ENCODE data around the gene MATK. TPM values are rescaled to one million over a fixed set of nuclear protein-coding genes. Genes with fewer than 3 reads are reported as not detected.

The MATK gene
- total and polyA plus RNA-seq, 7 donors = 1.8 to 7.7 (median 6.6) TPM; not detected in 4

GRCh38 chr19:3821857-3822364 is 35.7 kb upstream of the MATK start:
- Histone ChIP-seq H3K4me1 (peaks cover 0 to 5% (median 2%) of the 10 kb centered on the region in 4 donors), H3K4me3 (no peak overlapping the region), H3K9me3 (no peaks in the 10 kb centered on the region), H3K27ac (no peak overlapping the region), H3K27me3 (peaks cover 0 to 12% (median 2%) of the 10 kb centered on the region in 3 donors), H3K36me3 (no peaks in the 10 kb centered on the region)
- peak; percentile 69 to 97 (median 90) for TF ChIP-seq CTCF (IDR thresholded peaks at IDR 0.05)
- no peak for TF ChIP-seq POLR2AphosphoS5 (IDR thresholded peaks at IDR 0.05)
- intact Hi-C loops (cut with DNase I) = no loop called here
- 10 to 12% methylated on average over 43 of the region's 43 CpGs for WGBS, 2 donors
- DNase-seq = no peak

- TF ChIP-seq POLR2A (IDR thresholded peaks at IDR 0.05) = no peak
- H3K9me3 ChIP-seq = no peaks in the 10 kb centered on the region
- intact Hi-C loops (cut with DNase I) = no loop called here
- peaks cover 0 to 5% (median 2%) of the 10 kb centered on the region in 4 donors for H3K4me1 ChIP-seq
- no peak for DNase-seq
- WGBS, 2 donors = 78 to 92% methylated on average over 23 of the region's 23 CpGs
- H3K36me3 ChIP-seq = no peaks in the 10 kb centered on the region
- H3K27ac ChIP-seq = no peak overlapping the region
- no peak overlapping the region for H3K4me3 ChIP-seq
- H3K27me3 ChIP-seq = peaks cover 0 to 14% (median 2%) of the 10 kb centered on the region in 3 donors
Measured at GRCh38 chr19:3821156-3821555, 35.0 kb upstream of the MATK start.

GRCh38 chr19:3819989-3820388 is 33.8 kb upstream of the MATK start:
- DNase-seq = no peak
- no peak overlapping the region for H3K4me3 ChIP-seq
- no peaks in the 10 kb centered on the region for H3K9me3 ChIP-seq
- H3K27me3 ChIP-seq = peaks cover 0 to 14% (median 2%) of the 10 kb centered on the region in 3 donors
- no peaks in the 10 kb centered on the region for H3K36me3 ChIP-seq
- H3K4me1 ChIP-seq = peaks cover 0 to 5% (median 2%) of the 10 kb centered on the region in 4 donors
- intact Hi-C loops (cut with DNase I) = no loop called here
- TF ChIP-seq POLR2AphosphoS5 (IDR thresholded peaks at IDR 0.05) (no peak), EP300 (IDR thresholded peaks at IDR 0.05) (no peak), POLR2A (IDR thresholded peaks at IDR 0.05) (no peak), CTCF (IDR thresholded peaks at IDR 0.05) (no peak)
- WGBS, 2 donors = 86 to 92% methylated on average over 19 of the region's 19 CpGs
- no peak overlapping the region for H3K27ac ChIP-seq

DNA sequence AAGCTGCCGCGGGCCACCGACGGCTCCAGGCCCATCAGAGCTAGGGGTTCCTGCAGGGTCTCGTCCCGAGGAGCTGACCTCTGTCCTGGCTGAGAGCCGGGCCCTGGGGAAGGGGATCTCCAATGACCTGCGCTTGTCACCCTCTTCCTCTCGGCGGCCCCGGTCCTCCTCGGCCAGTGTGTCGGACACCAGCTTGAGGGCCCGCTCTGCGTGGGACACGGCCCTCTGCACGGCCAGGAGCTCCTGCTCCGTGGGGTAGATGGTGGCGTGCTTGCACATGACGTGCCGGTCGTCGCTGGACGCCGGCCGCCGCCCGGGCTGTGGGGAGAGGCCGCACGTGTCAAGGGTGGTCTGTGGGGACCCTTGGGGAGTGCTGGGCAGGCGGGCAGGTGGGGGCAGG is 32.7 kb upstream of the MATK start:
- 76 to 78% methylated on average over 31 of the region's 31 CpGs for WGBS, 2 donors
- Histone ChIP-seq H3K4me3 (no peak overlapping the region), H3K27ac (no peak overlapping the region), H3K36me3 (no peaks in the 10 kb centered on the region), H3K9me3 (no peaks in the 10 kb centered on the region), H3K4me1 (peaks cover 0 to 5% (median 2%) of the 10 kb centered on the region in 4 donors), H3K27me3 (peaks cover 0 to 14% (median 2%) of the 10 kb centered on the region in 3 donors)
- no peak for DNase-seq
- no peak for TF ChIP-seq CTCF (IDR thresholded peaks at IDR 0.05)
- intact Hi-C loops (cut with DNase I) = no loop called here

DNA sequence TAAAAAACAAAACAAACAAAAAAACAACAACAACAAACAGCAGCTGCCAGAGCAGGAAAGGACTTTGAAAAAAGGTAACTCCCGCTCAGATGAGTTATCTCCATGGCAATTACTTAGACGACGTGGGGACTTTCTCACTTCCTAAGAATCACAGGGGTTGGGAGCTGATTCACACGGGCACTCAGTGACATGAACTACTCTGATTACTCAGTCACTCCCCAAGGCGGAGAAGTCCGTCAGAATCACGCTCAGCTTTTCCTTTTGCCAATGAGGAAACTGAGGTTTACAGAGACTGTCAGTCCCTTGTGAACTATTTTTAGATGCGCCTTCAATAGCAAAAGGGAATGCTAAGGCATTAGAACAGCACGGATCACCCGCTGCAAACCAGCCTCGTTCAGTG is 32.3 kb upstream of the MATK start:
- Histone ChIP-seq H3K4me1 (peaks cover 0 to 5% (median 2%) of the 10 kb centered on the region in 4 donors), H3K36me3 (no peaks in the 10 kb centered on the region), H3K4me3 (no peak overlapping the region), H3K27me3 (peaks cover 0 to 14% (median 2%) of the 10 kb centered on the region in 3 donors), H3K27ac (no peak overlapping the region), H3K9me3 (no peaks in the 10 kb centered on the region)
- no peak for DNase-seq
- WGBS, 2 donors = 23 to 24% methylated on average over 11 of the region's 11 CpGs
- intact Hi-C loops (cut with DNase I) = no loop called here
- TF ChIP-seq EP300 (IDR thresholded peaks at IDR 0.05) = no peak
- no peak for TF ChIP-seq CTCF (IDR thresholded peaks at IDR 0.05)
- no peak for TF ChIP-seq POLR2A (IDR thresholded peaks at IDR 0.05)
- no peak for TF ChIP-seq POLR2AphosphoS5 (IDR thresholded peaks at IDR 0.05)

Data from sigmoid colon (tissue), 7 donors.